H4 (cell line): ENCODE data around the gene MCC. TPM values are rescaled to one million over a fixed set of nuclear protein-coding genes. Genes with fewer than 3 reads are reported as not detected.
A peak's percentile ranks its signal among the peaks of the same experiment; 100 is the strongest.

ENCODE experiments used
- DNase-seq: peaks from one replicate; pipeline ENCODE4 v3.0.0-alpha.2; 2015; ENCODE audit warnings: low spot score
- total RNA-seq: library from RNA; depleted of rRNA; stranded (reverse); fragments of >200 nt; shearing (Covaris generic); gene quantifications from 2 replicates; pipeline ENCODE4 v1.2.3, GENCODE V29; 2014

The MCC gene
- total RNA-seq, 1 experiment from 2014 or later, result 7.9 TPM

- DNase-seq, result no peak
Observed at GRCh38 chr5:113202287-113202686, 286.0 kb downstream of the MCC start.

- no peak for DNase-seq
Observed at GRCh38 chr5:113201715-113202114, 286.5 kb downstream of the MCC start.

- peak; percentile 69 for DNase-seq
Observed at GRCh38 chr5:113199122-113199905, 288.9 kb downstream of the MCC start.

GRCh38 chr5:113197456-113198200 lies 290.6 kb downstream of the MCC start:
- no peak for DNase-seq

GRCh38 chr5:113195771-113196170 lies 292.5 kb downstream of the MCC start:
- no peak for DNase-seq

GRCh38 chr5:113195251-113195650 lies 293.0 kb downstream of the MCC start:
- DNase-seq, result no peak

- no peak for DNase-seq
Observed at GRCh38 chr5:113194591-113194990, 293.7 kb downstream of the MCC start.

GRCh38 chr5:113194125-113194524 lies 294.1 kb downstream of the MCC start:
- DNase-seq, result no peak

- DNase-seq, result no peak
Observed at GRCh38 chr5:113193311-113193978, 294.8 kb downstream of the MCC start.

- DNase-seq, result no peak
Observed at GRCh38 chr5:113192541-113192940, 295.7 kb downstream of the MCC start.

GRCh38 chr5:113190347-113190746 lies 297.9 kb downstream of the MCC start:
- no peak for DNase-seq

GRCh38 chr5:113189291-113189690 lies 299.0 kb downstream of the MCC start:
- no peak for DNase-seq

GRCh38 chr5:113188436-113188835 lies 299.8 kb downstream of the MCC start:
- no peak for DNase-seq

GRCh38 chr5:113187906-113188305 lies 300.3 kb downstream of the MCC start:
- no peak for DNase-seq

GRCh38 chr5:113186061-113186460 lies 302.2 kb downstream of the MCC start:
- DNase-seq, result no peak

- no peak for DNase-seq
Observed at GRCh38 chr5:113183694-113184093, 304.6 kb downstream of the MCC start.

- no peak for DNase-seq
Observed at GRCh38 chr5:113182658-113183344, 305.5 kb downstream of the MCC start.

- no peak for DNase-seq
Observed at GRCh38 chr5:113181853-113182490, 306.3 kb downstream of the MCC start.

GRCh38 chr5:113181409-113181808 lies 306.8 kb downstream of the MCC start:
- DNase-seq, result no peak

- DNase-seq, result no peak
Observed at GRCh38 chr5:113179156-113179555, 309.1 kb downstream of the MCC start.

GRCh38 chr5:113178073-113178779 lies 310.0 kb downstream of the MCC start:
- DNase-seq, result no peak
